ENCODE results near the gene SLC38A1. TPM values are rescaled to one million over a fixed set of nuclear protein-coding genes. Genes with fewer than 3 reads are reported as not detected.

The SLC38A1 gene
- total RNA-seq, 1 experiment from 2014 or later: 107 TPM

DNA sequence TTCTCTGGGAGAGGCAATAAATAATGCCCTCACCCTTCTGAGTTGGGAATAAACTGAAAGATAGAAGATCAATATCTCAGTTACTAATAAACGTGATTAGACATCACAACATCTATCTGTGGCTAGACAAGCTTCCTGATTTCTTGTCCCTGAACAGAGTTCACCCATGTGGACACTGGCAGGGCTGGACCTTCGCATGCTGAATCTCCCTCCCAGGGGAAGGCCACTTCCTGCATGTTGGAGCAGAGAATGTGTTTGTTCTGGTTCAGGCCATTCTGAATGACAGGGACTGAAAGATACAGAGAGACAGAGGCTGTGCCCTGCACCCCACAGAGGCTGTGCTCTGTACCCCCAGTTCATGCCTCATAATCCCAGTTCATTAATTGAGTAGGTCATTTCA, 132.6 kb downstream of the SLC38A1 start:
- H3K9ac ChIP-seq (ENCODE audit: low read length): no peak overlapping the region
- H3K4me3 ChIP-seq (ENCODE audit: low read length): no peak overlapping the region
- ChIA-PET CTCF (no interaction called here), POLR2A (ENCODE audit: unreplicated experiment) (no interaction called here)
- H3K4me1 ChIP-seq (ENCODE audit: insufficient read depth, low read length): no peaks in the 10 kb centered on the region
- H3K79me2 ChIP-seq (ENCODE audit: low read length): no peaks in the 10 kb centered on the region
- H3F3A ChIP-seq (ENCODE audit: low read length, unreplicated experiment): no peaks in the 10 kb centered on the region
- BruUV-seq (replicated peaks): no TSS peak
- intact Hi-C loops (cut with micrococcal nuclease): no loop called here
- no peaks in the 10 kb centered on the region for H3K9me3 ChIP-seq (ENCODE audit: low read length)
- H3K27me3 ChIP-seq (ENCODE audit: low read length): no peaks in the 10 kb centered on the region
- H3K9me2 ChIP-seq (replicated peaks; ENCODE audit: low read length): no peaks in the 10 kb centered on the region
- ATAC-seq (no peak), DNase-seq (no peak)
- H2AFZ ChIP-seq (ENCODE audit: low read length): no peak overlapping the region
- TF ChIP-seq EZH2 (IDR thresholded peaks at IDR 0.05; ENCODE audit: low read length, unreplicated experiment) (no peak), EZH2phosphoT487 (IDR thresholded peaks at IDR 0.05; ENCODE audit: borderline replicate concordance, low read length) (no peak)
- TF ChIP-seq, protein P1, sequence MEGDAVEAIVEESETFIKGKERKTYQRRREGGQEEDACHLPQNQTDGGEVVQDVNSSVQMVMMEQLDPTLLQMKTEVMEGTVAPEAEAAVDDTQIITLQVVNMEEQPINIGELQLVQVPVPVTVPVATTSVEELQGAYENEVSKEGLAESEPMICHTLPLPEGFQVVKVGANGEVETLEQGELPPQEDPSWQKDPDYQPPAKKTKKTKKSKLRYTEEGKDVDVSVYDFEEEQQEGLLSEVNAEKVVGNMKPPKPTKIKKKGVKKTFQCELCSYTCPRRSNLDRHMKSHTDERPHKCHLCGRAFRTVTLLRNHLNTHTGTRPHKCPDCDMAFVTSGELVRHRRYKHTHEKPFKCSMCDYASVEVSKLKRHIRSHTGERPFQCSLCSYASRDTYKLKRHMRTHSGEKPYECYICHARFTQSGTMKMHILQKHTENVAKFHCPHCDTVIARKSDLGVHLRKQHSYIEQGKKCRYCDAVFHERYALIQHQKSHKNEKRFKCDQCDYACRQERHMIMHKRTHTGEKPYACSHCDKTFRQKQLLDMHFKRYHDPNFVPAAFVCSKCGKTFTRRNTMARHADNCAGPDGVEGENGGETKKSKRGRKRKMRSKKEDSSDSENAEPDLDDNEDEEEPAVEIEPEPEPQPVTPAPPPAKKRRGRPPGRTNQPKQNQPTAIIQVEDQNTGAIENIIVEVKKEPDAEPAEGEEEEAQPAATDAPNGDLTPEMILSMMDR (conservative IDR thresholded peaks at IDR 0.05; ENCODE audit: low read depth, low read length): no peak
- H3K4me2 ChIP-seq (ENCODE audit: low read length): no peak overlapping the region
- H3K36me3 ChIP-seq (ENCODE audit: low read depth, low read length): no peaks in the 10 kb centered on the region
- H3K27ac ChIP-seq (ENCODE audit: low read length): no peak overlapping the region
- H4K20me1 ChIP-seq (ENCODE audit: low read length): no peaks in the 10 kb centered on the region

- POLR2A ChIA-PET (ENCODE audit: unreplicated experiment): no interaction called here
- Histone ChIP-seq H3K27ac (ENCODE audit: low read length) (no peak overlapping the region), H3K36me3 (ENCODE audit: low read depth, low read length) (no peaks in the 10 kb centered on the region), H3F3A (ENCODE audit: low read length, unreplicated experiment) (no peaks in the 10 kb centered on the region), H4K20me1 (ENCODE audit: low read length) (no peaks in the 10 kb centered on the region), H3K9me2 (replicated peaks; ENCODE audit: low read length) (no peaks in the 10 kb centered on the region), H3K9me3 (ENCODE audit: low read length) (no peaks in the 10 kb centered on the region), H3K4me3 (ENCODE audit: low read length) (no peak overlapping the region), H3K27me3 (ENCODE audit: low read length) (no peaks in the 10 kb centered on the region), H3K4me2 (ENCODE audit: low read length) (no peak overlapping the region), H2AFZ (ENCODE audit: low read length) (no peak overlapping the region), H3K79me2 (ENCODE audit: low read length) (no peaks in the 10 kb centered on the region), H3K4me1 (ENCODE audit: insufficient read depth, low read length) (no peaks in the 10 kb centered on the region), H3K9ac (ENCODE audit: low read length) (no peak overlapping the region)
- no peak for DNase-seq
- BruUV-seq (replicated peaks): no TSS peak
- ATAC-seq: no peak
- CTCF ChIA-PET: no interaction called here
- TF ChIP-seq EZH2 (IDR thresholded peaks at IDR 0.05; ENCODE audit: low read length, unreplicated experiment) (no peak), EZH2phosphoT487 (IDR thresholded peaks at IDR 0.05; ENCODE audit: borderline replicate concordance, low read length) (no peak)
- TF ChIP-seq, protein P1 (conservative IDR thresholded peaks at IDR 0.05; ENCODE audit: low read depth, low read length): no peak
- intact Hi-C loops (cut with micrococcal nuclease): no loop called here
Observed at GRCh38 chr12:46135750-46136149, 133.1 kb downstream of the SLC38A1 start.

DNA sequence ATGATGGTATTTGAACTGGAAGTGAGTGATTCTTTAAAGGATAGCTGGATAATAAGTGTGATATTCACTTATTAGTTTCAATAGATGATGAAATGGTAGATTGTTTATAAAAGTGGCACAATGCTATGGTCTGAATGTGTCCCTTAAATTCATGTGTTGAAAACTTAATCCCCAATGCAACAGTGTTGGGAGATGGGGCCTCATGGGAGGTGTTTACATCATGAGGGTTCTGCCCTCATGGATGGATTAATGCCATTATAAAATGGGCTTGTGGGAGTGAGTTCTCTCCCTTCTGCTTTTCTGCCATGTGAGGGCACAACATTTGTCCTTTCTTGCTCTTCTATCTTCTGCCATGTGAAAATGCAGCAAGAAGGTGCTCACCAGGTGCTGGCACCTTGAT, 134.0 kb downstream of the SLC38A1 start:
- no peak for ATAC-seq
- ChIA-PET POLR2A (ENCODE audit: unreplicated experiment) (no interaction called here), CTCF (no interaction called here)
- H3K9me3 ChIP-seq (ENCODE audit: low read length): no peaks in the 10 kb centered on the region
- H3K27me3 ChIP-seq (ENCODE audit: low read length): no peaks in the 10 kb centered on the region
- no peak for DNase-seq
- BruUV-seq (replicated peaks): no TSS peak
- H3K4me2 ChIP-seq (ENCODE audit: low read length): no peak overlapping the region
- no peaks in the 10 kb centered on the region for H3K36me3 ChIP-seq (ENCODE audit: low read depth, low read length)
- TF ChIP-seq EZH2phosphoT487 (IDR thresholded peaks at IDR 0.05; ENCODE audit: borderline replicate concordance, low read length): no peak
- TF ChIP-seq, protein P1 (conservative IDR thresholded peaks at IDR 0.05; ENCODE audit: low read depth, low read length): no peak
- no peak overlapping the region for H3K4me3 ChIP-seq (ENCODE audit: low read length)
- H2AFZ ChIP-seq (ENCODE audit: low read length): no peak overlapping the region
- H3K9me2 ChIP-seq (replicated peaks; ENCODE audit: low read length): no peaks in the 10 kb centered on the region
- H3K4me1 ChIP-seq (ENCODE audit: insufficient read depth, low read length): no peaks in the 10 kb centered on the region
- no peaks in the 10 kb centered on the region for H3K79me2 ChIP-seq (ENCODE audit: low read length)
- no peak overlapping the region for H3K27ac ChIP-seq (ENCODE audit: low read length)
- intact Hi-C loops (cut with micrococcal nuclease): no loop called here
- no peak overlapping the region for H3K9ac ChIP-seq (ENCODE audit: low read length)
- H4K20me1 ChIP-seq (ENCODE audit: low read length): no peaks in the 10 kb centered on the region
- no peaks in the 10 kb centered on the region for H3F3A ChIP-seq (ENCODE audit: low read length, unreplicated experiment)
